SK-N-SH (cell line): Measurements from ENCODE around the gene APRT. TPM values are rescaled to one million over a fixed set of nuclear protein-coding genes. Genes with fewer than 3 reads are reported as not detected.

Experiments
- CTCF ChIA-PET: fragments of 300-600, 350-600 bp; formaldehyde crosslinking; extraction: SDS; loops from one replicate; lab custom pipeline; 2021; lab: Yijun Ruan, JAX
- POLR2A ChIA-PET: fragments of 350-600 bp; sonication (Branson Sonifier 250); formaldehyde crosslinking; extraction: SDS; loops from one replicate; lab custom pipeline; 2020; ENCODE audit warnings: antibody characterized with exemption, inconsistent platforms; lab: Yijun Ruan, JAX
- DNase-seq: peaks from one replicate; pipeline ENCODE4 v3.0.0; 2012
- H2AFZ ChIP-seq: fragments of 200-600 bp; sonication (generic); 2 replicates; pipeline ENCODE4 v1.8.1; 2016; ENCODE audit warnings: antibody characterized with exemption, mild to moderate bottlenecking, low read depth
- H3F3A ChIP-seq: fragments of 200-600 bp; sonication (generic); replicated peaks from 2 replicates; pipeline ENCODE3; 2016; ENCODE audit warnings: antibody characterized with exemption, mild to moderate bottlenecking; ENCODE audit not compliant: insufficient read depth
- H3K27ac ChIP-seq, 2 experiments: fragments of 200-500 bp in 1 of 2; fragments of 200-600 bp in 1 of 2; sonication (Bioruptor generic) in 1 of 2; sonication (generic), shearing (Covaris generic) in 1 of 2; 2 replicates each; pipeline versions ENCODE4 v1.5.1 to v1.6.1; 2014 to 2016; ENCODE audit warnings: low read depth in 2 of 2, inconsistent platforms in 1 of 2, low read length in 1 of 2, mild to moderate bottlenecking in 1 of 2, mixed read lengths in 1 of 2
- H3K27me3 ChIP-seq: fragments of 200-600 bp; sonication (generic), shearing (Covaris generic); 2 replicates; pipeline ENCODE4 v1.6.1; 2016; ENCODE audit warnings: mixed run types; ENCODE audit not compliant: insufficient read depth
- H3K36me3 ChIP-seq, 2 experiments: fragments of 200-500 bp in 1 of 2; fragments of 200-600 bp in 1 of 2; sonication (Bioruptor generic) in 1 of 2; sonication (generic) in 1 of 2; replicated peaks in 1 of 2; 2 replicates each; pipeline versions ENCODE3 to v1.5.1; 2014 to 2016; ENCODE audit warnings: low read length in 1 of 2, mild to moderate bottlenecking in 1 of 2; ENCODE audit not compliant: insufficient read depth in 2 of 2, control insufficient read depth in 1 of 2
- H3K4me1 ChIP-seq, 2 experiments: fragments of 200-500 bp in 1 of 2; fragments of 200-600 bp in 1 of 2; sonication (Bioruptor generic) in 1 of 2; sonication (generic), shearing (Covaris generic) in 1 of 2; 2 replicates each; pipeline versions ENCODE4 v1.5.1 to v1.6.1; 2014 to 2016; ENCODE audit warnings: low read depth in 1 of 2, low read length in 1 of 2, mixed run types in 1 of 2; ENCODE audit not compliant: insufficient read depth in 2 of 2, control insufficient read depth in 1 of 2
- H3K4me2 ChIP-seq: fragments of 200-600 bp; sonication (generic), shearing (Covaris generic); 2 replicates; pipeline ENCODE4 v1.6.1; 2017; ENCODE audit warnings: mixed run types
- H3K4me3 ChIP-seq, 2 experiments: fragments of 200-500 bp in 1 of 2; fragments of 200-600 bp in 1 of 2; sonication (Bioruptor generic) in 1 of 2; sonication (generic), shearing (Covaris generic) in 1 of 2; 2 replicates each; pipeline versions ENCODE4 v1.5.1 to v1.8.1; 2014 to 2016; ENCODE audit warnings: low read depth in 2 of 2, inconsistent platforms in 1 of 2, low read length in 1 of 2, mild to moderate bottlenecking in 1 of 2, mixed read lengths in 1 of 2, moderate library complexity in 1 of 2
- H3K79me2 ChIP-seq: fragments of 200-600 bp; sonication (generic); 2 replicates; pipeline ENCODE4 v1.8.1; 2017; ENCODE audit warnings: mild to moderate bottlenecking; ENCODE audit not compliant: insufficient read depth
- H3K9ac ChIP-seq: fragments of 200-600 bp; sonication (generic); 2 replicates; pipeline ENCODE4 v1.6.1; 2017; ENCODE audit warnings: mixed run types
- H3K9me2 ChIP-seq: fragments of 200-600 bp; sonication (generic); 2 replicates; pipeline ENCODE4 v1.6.1; 2017; ENCODE audit warnings: mixed run types
- H3K9me3 ChIP-seq: fragments of 200-600 bp; sonication (generic); 2 replicates; pipeline ENCODE4 v1.6.1; 2017; ENCODE audit warnings: mixed run types, mild to moderate bottlenecking, moderate library complexity
- H4K20me1 ChIP-seq: fragments of 200-600 bp; sonication (generic); 2 replicates; pipeline ENCODE4 v1.6.1; 2017; ENCODE audit warnings: mild to moderate bottlenecking, mixed run types; ENCODE audit not compliant: insufficient read depth
- CHD2 ChIP-seq: fragments of 150-350 bp; IDR thresholded peaks from 2 replicates; pipeline ENCODE4 v1.6.1; 2018; ENCODE audit warnings: low read length; ENCODE audit not compliant: partially characterized antibody
- CTCF ChIP-seq: fragments of 200-600 bp; sonication (generic); IDR thresholded peaks from 2 replicates; pipeline ENCODE4 v1.6.1; 2017; ENCODE audit warnings: antibody characterized with exemption, mild to moderate bottlenecking, moderate library complexity
- ELF1 ChIP-seq: IDR thresholded peaks from 2 replicates; pipeline ENCODE4 v1.4.0; 2012
- FOXJ3 ChIP-seq: sonication (generic); formaldehyde crosslinking; IDR thresholded peaks from 2 replicates; pipeline ENCODE4 v1.5.1; 2020; ENCODE audit warnings: mild to moderate bottlenecking, missing genetic modification reagents
- IRF3 ChIP-seq: fragments of 150-350 bp; IDR thresholded peaks from 2 replicates; pipeline ENCODE4 v1.6.1; 2016; ENCODE audit warnings: mild to moderate bottlenecking, low read depth, low read length
- JUND ChIP-seq: IDR thresholded peaks from 2 replicates; pipeline ENCODE4 v1.4.0; 2012
- MAX ChIP-seq: IDR thresholded peaks from 2 replicates; pipeline ENCODE4 v1.4.0; 2012; ENCODE audit warnings: low read depth
- MXI1 ChIP-seq: IDR thresholded peaks from 2 replicates; pipeline ENCODE4 v1.6.1; 2012; ENCODE audit warnings: mild to moderate bottlenecking, low read depth, low read length, improper control_type of control experiment
- NRF1 ChIP-seq: IDR thresholded peaks from 2 replicates; pipeline ENCODE4 v1.6.1; 2012; ENCODE audit warnings: low read depth, mild to moderate bottlenecking, low read length
- RCOR1 ChIP-seq: fragments of 150-350 bp; IDR thresholded peaks from 2 replicates; pipeline ENCODE4 v1.6.1; 2017; ENCODE audit warnings: antibody characterized with exemption, low read length
- REST ChIP-seq: IDR thresholded peaks from 2 replicates; pipeline ENCODE4 v1.6.1; 2012; ENCODE audit warnings: mild to moderate bottlenecking, low read depth, low read length, moderate library complexity
- RFX5 ChIP-seq: IDR thresholded peaks from 2 replicates; pipeline ENCODE4 v1.6.1; 2012; ENCODE audit warnings: mild to moderate bottlenecking, improper control_type of control experiment, low read length
- RXRA ChIP-seq: IDR thresholded peaks from 2 replicates; pipeline ENCODE4 v1.4.0; 2012; ENCODE audit warnings: low read depth, mild to moderate bottlenecking, borderline replicate concordance
- SIN3A ChIP-seq: IDR thresholded peaks from 2 replicates; pipeline ENCODE4 v1.6.1; 2012; ENCODE audit warnings: low read depth, mild to moderate bottlenecking, low read length, moderate library complexity, borderline replicate concordance
- SMC3 ChIP-seq: IDR thresholded peaks from 2 replicates; pipeline ENCODE4 v1.6.1; 2012; ENCODE audit warnings: low read depth, low read length, improper control_type of control experiment
- TCF12 ChIP-seq: IDR thresholded peaks from 2 replicates; pipeline ENCODE4 v1.4.0; 2012
- TEAD4 ChIP-seq: IDR thresholded peaks from 2 replicates; pipeline ENCODE4 v1.4.0; 2012; ENCODE audit warnings: mild to moderate bottlenecking, borderline replicate concordance; ENCODE audit not compliant: insufficient read depth
- USF1 ChIP-seq: IDR thresholded peaks from 2 replicates; pipeline ENCODE4 v1.4.0; 2012; ENCODE audit warnings: low read depth, borderline replicate concordance
- YY1 ChIP-seq: IDR thresholded peaks from 2 replicates; pipeline ENCODE4 v1.4.0; 2012; ENCODE audit warnings: low read depth, mild to moderate bottlenecking
- ZBTB33 ChIP-seq: IDR thresholded peaks from 2 replicates; pipeline ENCODE4 v1.4.0; 2012; ENCODE audit warnings: low read depth, borderline replicate concordance
- WGBS: methylation state at CpG from one replicate; pipeline ENCODE4 v1.1.6; 2017; ENCODE audit warnings: low lambda C conversion rate; 5-methylcytosine and 5-hydroxymethylcytosine counted together
- polyA plus RNA-seq, 3 experiments: library from polyadenylated mRNA; depleted of rRNA; stranded (reverse); fragments of >200 nt; gene quantifications; 2 replicates each; pipeline ENCODE4 v1.2.3, GENCODE V29; 2012

The APRT gene
- polyA plus RNA-seq, 1 of the 3 experiments (the other 2 are of a cell fraction), result 192 TPM

GRCh38 chr16:88818575-88818874, 6.8 kb upstream of the APRT start:
- Histone ChIP-seq H3K36me3 (peaks cover 0 to 8% of the 10 kb centered on the region in 2 experiments), H3K27me3 (no peaks in the 10 kb centered on the region), H3K4me1 (peaks cover 0 to 7% of the 10 kb centered on the region in 2 experiments; a peak in 1 of 4 replicates), H3K9ac (no peak overlapping the region)
- no peak for TF ChIP-seq MAX
- no peak for TF ChIP-seq RCOR1
- no peak for TF ChIP-seq ZBTB33
- TF ChIP-seq SIN3A, result no peak
- no peak for TF ChIP-seq NRF1
- TF ChIP-seq CHD2, result no peak
- no peak for TF ChIP-seq TCF12
- no peak for TF ChIP-seq JUND
- TF ChIP-seq ELF1, result no peak
- no peak for TF ChIP-seq FOXJ3 (CRISPR knock-in tag)
- no peak for TF ChIP-seq YY1
- TF ChIP-seq IRF3, result no peak
- TF ChIP-seq CTCF, result no peak
- no peak for TF ChIP-seq MXI1
- TF ChIP-seq TEAD4, result no peak
- no peak for TF ChIP-seq RXRA
- no peak for TF ChIP-seq RFX5
- TF ChIP-seq SMC3, result no peak
- no peak for TF ChIP-seq USF1
- no peak for TF ChIP-seq REST
- TF ChIP-seq, all 33 proteins: peak for 0
- H2AFZ ChIP-seq, result no peak overlapping the region
- H3K4me2 ChIP-seq, result no peak overlapping the region
- ChIA-PET POLR2A (no interaction called here), CTCF (interaction anchor here (1.0 to 2.5 kb wide), 4 partner anchors 9 to 349 kb away, joined by 3 to 10 read pairs (median 4); no protein-coding TSS in a partner anchor)
- H4K20me1 ChIP-seq, result no peaks in the 10 kb centered on the region
- no peak for DNase-seq
- H3K27ac ChIP-seq, result no peak overlapping the region
- H3K9me2 ChIP-seq, result no peaks in the 10 kb centered on the region
- H3K4me3 ChIP-seq, result no peak overlapping the region
- no peaks in the 10 kb centered on the region for H3F3A ChIP-seq
- 91% methylated on average over 16 of the region's 18 CpGs for WGBS
- H3K79me2 ChIP-seq, result no peaks in the 10 kb centered on the region
- H3K9me3 ChIP-seq, result no peaks in the 10 kb centered on the region
